Ovary (tissue), 3 donors: ENCODE measurements around the gene OPRD1.

Experiments used
- CTCF ChIP-seq, 3 donors: fragments of 450-650 bp in 2 of 3; fragments of 200-600 bp in 1 of 3; IDR thresholded peaks; one replicate each; pipeline versions ENCODE4 v1.5.1 to v1.8.0; 2016 to 2022; ENCODE audit warnings: antibody characterized with exemption in 3 of 3, mild to moderate bottlenecking in 1 of 3
- POLR2A ChIP-seq: fragments of 450-650 bp; IDR thresholded peaks from one replicate; pipeline ENCODE4 v1.6.1; 2017; ENCODE audit warnings: antibody characterized with exemption, mild to moderate bottlenecking, moderate library complexity
- donor health status: DM: no; HTN: no; CAD: no.

- TF ChIP-seq POLR2A = no peak
- TF ChIP-seq CTCF (IDR thresholded peaks at IDR 0.05) = no peak
Measured at GRCh38 chr1:28822799-28823198, 10.8 kb downstream of the OPRD1 start.
